Esophagus squamous epithelium (tissue), 5 donors: ENCODE results near the gene TBC1D14. TPM values are rescaled to one million over a fixed set of nuclear protein-coding genes. Genes with fewer than 3 reads are reported as not detected.

Source experiments
- DNase-seq: peaks from one replicate; lab custom pipeline; 2025; lab: John Stamatoyannopoulos, UW
- H3K27ac ChIP-seq, 4 donors: fragments of 200-600 bp; sonication (generic); one replicate each; pipeline ENCODE4 v1.5.1; 2016 to 2019; ENCODE audit warnings: mild to moderate bottlenecking in 1 of 4
- H3K27me3 ChIP-seq, 4 donors: fragments of 200-600 bp; sonication (generic); 1 replicate in 3 of 4; 2 replicates in 1 of 4; pipeline versions ENCODE4 v1.5.1 to v1.6.0; 2017 to 2021; ENCODE audit warnings: antibody characterized with exemption in 1 of 4
- H3K36me3 ChIP-seq, 3 donors: fragments of 200-600 bp; sonication (generic); one replicate each; pipeline ENCODE4 v1.5.1; 2016 to 2019
- H3K4me1 ChIP-seq, 3 donors: fragments of 200-600 bp; sonication (generic); one replicate each; pipeline ENCODE4 v1.5.1; 2017 to 2019
- H3K4me3 ChIP-seq, 4 donors: fragments of 200-600 bp; sonication (generic); 1 replicate in 3 of 4; 2 replicates in 1 of 4; pipeline ENCODE4 v1.5.1; 2016 to 2019; ENCODE audit warnings: mild to moderate bottlenecking in 2 of 4, moderate library complexity in 1 of 4
- H3K9me3 ChIP-seq, 3 donors: fragments of 200-600 bp; sonication (generic); one replicate each; pipeline ENCODE4 v1.5.1; 2016 to 2019
- CTCF ChIP-seq, 6 experiments: fragments of 450-650 bp in 4 of 6; fragments of 200-600 bp in 2 of 6; sonication (generic) in 2 of 6; IDR thresholded peaks; one replicate each; pipeline ENCODE4 v1.5.1; 2016 to 2019; ENCODE audit warnings: antibody characterized with exemption in 6 of 6, mild to moderate bottlenecking in 4 of 6, moderate library complexity in 4 of 6
- POLR2A ChIP-seq, 4 donors: fragments of 450-650 bp; IDR thresholded peaks; one replicate each; pipeline ENCODE4 v1.6.1; 2017; ENCODE audit warnings: antibody characterized with exemption in 4 of 4, mild to moderate bottlenecking in 4 of 4, moderate library complexity in 3 of 4
- WGBS, 2 donors: methylation state at CpG; one replicate each; pipeline ENCODE4 v1.1.5; 2018; 5-methylcytosine and 5-hydroxymethylcytosine counted together
- intact Hi-C: fragments of 100-400 bp; cut with DNase I; formaldehyde crosslinking; loops from one replicate; pipeline ENCODE4 v1.15.0; 2022
- total RNA-seq, 4 donors: library from RNA; depleted of rRNA; stranded (reverse); fragments of >200 nt; gene quantifications; one replicate each; pipeline ENCODE4 v1.1.0, GENCODE V29; 2016
- donor health status: DM: yes; HTN: yes; CAD: no.

Gene TBC1D14
- total RNA-seq, 4 donors from 2014 or later: 28.2 to 50.4 (median 42.1) TPM

DNA sequence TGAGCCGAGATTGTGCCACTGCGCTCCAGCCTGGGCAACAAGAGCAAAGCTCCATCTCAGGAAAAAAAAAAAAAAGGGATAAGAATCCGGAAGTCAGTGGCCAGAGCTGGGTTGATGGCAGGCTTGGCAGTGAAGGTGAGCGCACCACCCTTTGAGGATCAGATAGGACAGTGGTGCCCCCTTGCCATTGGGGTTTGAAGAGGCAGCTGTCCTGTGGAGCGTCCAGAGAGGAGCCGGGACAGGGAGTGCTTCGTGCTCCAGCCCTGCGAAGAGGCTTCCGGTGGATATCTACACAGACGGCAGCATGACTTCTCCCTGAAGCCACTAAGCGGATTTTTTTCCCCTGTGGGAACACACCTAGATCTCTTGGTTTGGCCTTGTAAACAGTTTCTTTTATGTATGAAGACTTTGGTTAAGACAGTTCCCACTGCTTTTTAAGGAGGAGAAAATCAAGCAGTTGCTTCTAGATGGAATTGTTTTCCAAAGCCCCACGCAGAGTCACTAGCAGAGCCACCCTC is 6.5 kb downstream of the TBC1D14 start:
- H3K9me3 ChIP-seq: no peaks in the 10 kb centered on the region
- WGBS, 2 donors: 88% methylated on average over 12 of the region's 12 CpGs
- intact Hi-C loops: no loop called here
- no peak overlapping the region for H3K4me3 ChIP-seq
- TF ChIP-seq CTCF (IDR thresholded peaks at IDR 0.05) (no peak), POLR2A (IDR thresholded peaks at IDR 0.05) (no peak)
- no peaks in the 10 kb centered on the region for H3K36me3 ChIP-seq
- H3K27me3 ChIP-seq: no peaks in the 10 kb centered on the region
- DNase-seq: no peak
- H3K27ac ChIP-seq: peak overlapping the region; percentile 48 to 87 (median 76)
- peaks cover 21 to 71% (median 27%) of the 10 kb centered on the region in 3 donors for H3K4me1 ChIP-seq

DNA sequence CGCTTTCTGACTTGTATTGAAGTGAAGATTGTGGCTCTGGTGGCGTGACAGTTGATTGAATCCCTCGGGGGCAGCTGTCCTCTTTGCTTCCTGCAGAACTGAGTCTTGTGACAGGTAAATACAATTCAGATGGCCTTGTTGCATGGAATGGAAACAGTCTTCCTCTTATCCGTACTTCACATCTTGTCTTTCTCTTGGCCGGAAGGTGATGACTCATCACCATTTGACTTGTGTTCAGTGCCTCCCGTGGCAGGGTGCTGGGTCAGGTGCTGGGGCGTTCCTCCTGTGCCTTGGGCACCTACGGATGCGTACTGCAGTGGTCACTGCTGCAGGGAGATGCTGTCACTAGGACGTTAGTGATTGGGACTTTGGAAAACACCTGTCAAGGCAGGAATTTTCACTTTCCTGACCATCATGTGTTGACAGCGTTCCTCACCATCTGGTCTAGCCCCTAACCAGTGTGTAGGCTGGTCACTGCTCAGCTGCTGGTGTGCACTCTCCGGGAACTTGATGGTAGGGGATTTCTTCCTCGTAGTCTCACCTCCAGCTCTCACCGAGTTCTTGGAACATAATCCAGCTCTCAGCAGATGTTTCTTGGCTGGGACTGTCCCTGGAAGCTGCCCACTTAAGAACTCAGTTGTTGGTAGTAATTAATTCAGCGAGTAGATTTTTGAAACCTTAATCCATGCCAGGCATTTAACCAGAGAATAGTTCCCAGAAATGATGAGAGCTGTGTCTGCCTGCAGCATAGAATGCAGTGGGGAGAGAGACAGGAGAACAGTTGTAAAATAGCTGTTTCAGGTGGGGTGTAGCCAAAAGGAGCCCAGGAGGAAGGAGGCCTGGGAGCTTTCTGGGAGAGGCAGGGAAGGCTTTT is 7.2 kb downstream of the TBC1D14 start:
- peak overlapping the region; percentile 48 to 87 (median 76) for H3K27ac ChIP-seq
- H3K36me3 ChIP-seq: no peaks in the 10 kb centered on the region
- no peaks in the 10 kb centered on the region for H3K27me3 ChIP-seq
- no peak for DNase-seq
- H3K9me3 ChIP-seq: no peaks in the 10 kb centered on the region
- peaks cover 21 to 65% (median 27%) of the 10 kb centered on the region in 3 donors for H3K4me1 ChIP-seq
- 33 to 34% methylated on average over 8 to 15 of the region's 15 CpGs for WGBS, 2 donors
- no peak overlapping the region for H3K4me3 ChIP-seq
- intact Hi-C loops: no loop called here
- peak in 2 of 4 donors; percentile 22 to 42 for TF ChIP-seq POLR2A (IDR thresholded peaks at IDR 0.05)
- no peak for TF ChIP-seq CTCF (IDR thresholded peaks at IDR 0.05)

GRCh38 chr4:6917461-6918271 is 8.0 kb downstream of the TBC1D14 start:
- DNase-seq: peak; percentile 36
- Histone ChIP-seq H3K9me3 (no peaks in the 10 kb centered on the region), H3K27ac (peak overlapping the region; percentile 48 to 87 (median 76)), H3K36me3 (no peaks in the 10 kb centered on the region), H3K4me1 (peaks cover 21 to 56% (median 27%) of the 10 kb centered on the region in 3 donors), H3K27me3 (no peaks in the 10 kb centered on the region), H3K4me3 (no peak overlapping the region)
- peak in 5 of 6 experiments; percentile 44 to 59 (median 50) for TF ChIP-seq CTCF (IDR thresholded peaks at IDR 0.05)
- TF ChIP-seq POLR2A (IDR thresholded peaks at IDR 0.05): no peak
- intact Hi-C loops: no loop called here
- WGBS, 2 donors: 43 to 50% methylated on average over 12 to 16 of the region's 18 CpGs

DNA sequence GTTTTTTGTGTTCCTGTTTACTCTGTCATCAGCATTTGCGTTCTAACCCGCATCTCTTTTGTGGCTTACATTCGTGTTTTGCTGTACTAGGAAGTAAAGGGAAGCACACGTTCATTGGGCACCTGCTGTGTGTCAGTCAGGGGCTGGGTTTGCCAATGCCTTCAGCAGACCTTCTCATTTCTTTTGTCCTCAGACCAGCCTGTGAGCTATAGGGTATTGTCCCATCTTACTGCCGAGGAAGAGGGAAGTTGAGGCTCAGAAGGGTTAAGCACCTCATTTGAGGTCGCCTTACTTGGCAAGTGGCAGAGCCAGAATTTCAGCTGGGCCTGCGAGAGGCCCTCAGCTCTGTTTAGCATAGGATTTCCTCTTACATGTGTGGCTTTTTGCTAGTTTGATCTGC is 8.7 kb downstream of the TBC1D14 start:
- Histone ChIP-seq H3K9me3 (no peaks in the 10 kb centered on the region), H3K27ac (peak overlapping the region in 3 of 4 donors; percentile 74 to 87 (median 79)), H3K27me3 (no peaks in the 10 kb centered on the region), H3K36me3 (peaks cover 0 to 5% (median under 1%) of the 10 kb centered on the region in 3 donors), H3K4me1 (peaks cover 21 to 54% (median 27%) of the 10 kb centered on the region in 3 donors), H3K4me3 (no peak overlapping the region)
- 23 to 32% methylated on average over 6 to 7 of the region's 7 CpGs for WGBS, 2 donors
- intact Hi-C loops: no loop called here
- TF ChIP-seq POLR2A (IDR thresholded peaks at IDR 0.05) (no peak), CTCF (IDR thresholded peaks at IDR 0.05) (no peak)
- no peak for DNase-seq
